Stimulated activated CD8-positive, alpha-beta memory T cell treated with anti-CD3 and anti-CD28 coated beads, Interleukin-7, amount 100 ng/mL, for 24 hours (primary cell): ENCODE measurements around the gene SMAD2.
"Not testable (repeated sequence)": the region's sequence is repeated elsewhere in the genome, so short reads cannot be mapped to it uniquely, and the experiment has no call there.

ENCODE experiments used
- DNase-seq: peaks from one replicate; pipeline ENCODE4 v3.0.0-alpha.2; 2020; ENCODE audit warnings: low read depth

The SMAD2 gene

GRCh38 chr18:47794725-47795433 lies 135.6 kb downstream of the SMAD2 start:
- DNase-seq: no peak

GRCh38 chr18:47793609-47794008 lies 136.8 kb downstream of the SMAD2 start:
- DNase-seq: no peak

GRCh38 chr18:47791461-47791985 lies 138.9 kb downstream of the SMAD2 start:
- DNase-seq: no peak

- DNase-seq: no peak
These were observed 140.4 kb downstream of the SMAD2 start for GRCh38 chr18:47790036-47790435.

- DNase-seq: no peak
These were observed 141.8 kb downstream of the SMAD2 start for GRCh38 chr18:47788621-47789020.

GRCh38 chr18:47781561-47781960 lies 148.9 kb downstream of the SMAD2 start:
- DNase-seq: no peak

GRCh38 chr18:47780011-47780725 lies 150.3 kb downstream of the SMAD2 start:
- DNase-seq: no peak

- no peak for DNase-seq
These were observed 151.1 kb downstream of the SMAD2 start for GRCh38 chr18:47779381-47779780.

- DNase-seq: no peak
These were observed 152.8 kb downstream of the SMAD2 start for GRCh38 chr18:47777626-47778025.

- DNase-seq: no peak
These were observed 154.5 kb downstream of the SMAD2 start for GRCh38 chr18:47775961-47776360.

- DNase-seq: no peak
These were observed 156.5 kb downstream of the SMAD2 start for GRCh38 chr18:47773931-47774330.

- peak; percentile 47 for DNase-seq
These were observed 157.8 kb downstream of the SMAD2 start for GRCh38 chr18:47772374-47773248.

GRCh38 chr18:47771922-47772321 lies 158.5 kb downstream of the SMAD2 start:
- DNase-seq: no peak

GRCh38 chr18:47767699-47768098 lies 162.8 kb downstream of the SMAD2 start:
- no peak for DNase-seq

GRCh38 chr18:47767198-47767597 lies 163.3 kb downstream of the SMAD2 start:
- not testable (repeated sequence) for DNase-seq
